Left kidney (tissue), 2 donors: ENCODE data around the gene SAP25. TPM values are rescaled to one million over a fixed set of nuclear protein-coding genes. Genes with fewer than 3 reads are reported as not detected.
"Not testable (repeated sequence)": the region's sequence is repeated elsewhere in the genome, so short reads cannot be mapped to it uniquely, and the experiment has no call there.

Experiments used
- DNase-seq: peaks from one replicate; pipeline ENCODE4 v3.0.0-alpha.2; 2013
- polyA plus RNA-seq: library from polyadenylated mRNA; unstranded; fragments of 120-200 nt; gene quantifications from one replicate; pipeline ENCODE4 v1.2.1, GENCODE V29; 2013; ENCODE audit not compliant: insufficient read length

The SAP25 gene
- polyA plus RNA-seq, 1 donor: 4.2 TPM

DNA sequence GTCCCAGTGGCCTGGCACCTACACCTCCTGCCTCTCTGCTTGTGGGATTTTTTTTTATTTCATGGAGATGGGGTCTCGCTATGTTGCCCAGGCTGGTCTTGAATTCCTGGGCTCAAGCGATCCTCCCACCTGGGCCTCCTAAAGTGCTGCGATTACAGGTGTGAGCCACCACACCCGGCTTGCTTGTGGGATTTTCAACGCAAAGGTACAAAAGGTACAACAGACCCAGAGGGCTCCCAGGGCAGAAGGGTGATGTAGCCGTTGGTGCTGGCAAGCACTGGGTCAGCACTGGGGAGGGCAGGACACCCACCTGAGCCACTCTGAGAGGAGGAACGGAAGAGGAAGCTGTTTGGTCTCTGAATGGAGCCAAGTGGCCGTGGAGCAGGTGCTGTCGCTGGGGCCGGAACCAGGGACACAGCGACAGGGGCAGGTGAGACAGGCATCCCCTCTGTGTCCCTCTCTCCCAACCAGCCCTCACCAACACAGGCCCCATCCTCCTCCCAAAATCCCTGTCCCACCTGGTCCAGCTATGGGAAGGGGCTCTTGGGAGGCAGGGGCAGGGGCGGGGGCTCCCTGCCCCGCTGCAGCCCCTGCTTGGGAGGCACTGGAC lies 2.8 kb upstream of the SAP25 start:
- no peak for DNase-seq

DNA sequence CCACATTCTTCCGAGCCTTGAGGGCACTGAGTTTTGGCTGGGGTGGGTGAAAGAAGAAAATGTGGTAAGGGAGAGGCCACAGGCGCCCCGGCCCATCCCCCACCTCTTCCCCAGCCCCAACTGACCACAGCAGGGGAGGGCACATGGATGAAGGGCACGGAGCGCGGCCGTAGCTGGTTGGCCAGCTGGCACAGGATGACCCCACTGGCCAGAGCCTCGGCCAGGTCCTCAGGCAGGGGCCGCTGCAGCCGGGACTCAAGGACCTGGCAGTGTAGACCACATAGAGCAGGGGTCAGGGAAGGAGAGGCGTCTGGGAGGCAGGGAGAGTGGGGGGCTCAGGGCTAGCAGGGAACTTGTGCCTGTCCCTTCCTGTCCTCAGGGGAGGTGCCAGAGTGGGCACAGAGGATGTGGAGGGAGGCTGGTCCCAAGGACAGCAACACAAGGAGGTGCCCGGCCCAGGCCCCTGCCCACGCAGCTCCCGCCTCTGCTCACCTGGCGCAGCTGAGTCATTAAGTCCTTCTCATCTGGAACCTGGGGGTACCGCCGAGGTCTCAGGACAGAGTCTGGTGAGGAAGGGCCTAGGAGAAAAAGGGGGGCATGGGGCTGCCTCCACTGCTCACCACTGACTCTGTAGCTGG lies 2.2 kb upstream of the SAP25 start:
- DNase-seq: no peak

DNA sequence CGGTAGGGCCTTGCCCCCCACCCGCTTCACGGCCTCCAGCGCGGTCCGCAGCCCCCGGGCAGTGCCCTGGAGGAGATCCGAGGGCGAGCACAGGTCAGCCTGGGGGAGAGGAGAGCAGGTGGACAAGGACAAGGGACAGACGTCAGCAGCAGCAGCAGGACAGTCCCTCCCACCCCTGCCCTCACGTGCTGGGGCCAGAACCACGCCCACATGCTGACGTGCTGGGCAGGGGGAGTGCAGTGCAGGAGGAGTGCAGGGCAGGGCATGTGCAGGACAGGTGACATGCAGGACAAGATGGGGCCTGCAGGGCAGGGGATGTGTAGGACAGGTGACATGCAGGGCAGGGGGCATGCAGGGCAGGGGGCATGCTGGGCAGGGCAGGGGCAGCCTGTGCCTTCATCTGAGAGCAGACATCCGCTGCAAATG lies 1.5 kb upstream of the SAP25 start:
- DNase-seq: no peak

DNA sequence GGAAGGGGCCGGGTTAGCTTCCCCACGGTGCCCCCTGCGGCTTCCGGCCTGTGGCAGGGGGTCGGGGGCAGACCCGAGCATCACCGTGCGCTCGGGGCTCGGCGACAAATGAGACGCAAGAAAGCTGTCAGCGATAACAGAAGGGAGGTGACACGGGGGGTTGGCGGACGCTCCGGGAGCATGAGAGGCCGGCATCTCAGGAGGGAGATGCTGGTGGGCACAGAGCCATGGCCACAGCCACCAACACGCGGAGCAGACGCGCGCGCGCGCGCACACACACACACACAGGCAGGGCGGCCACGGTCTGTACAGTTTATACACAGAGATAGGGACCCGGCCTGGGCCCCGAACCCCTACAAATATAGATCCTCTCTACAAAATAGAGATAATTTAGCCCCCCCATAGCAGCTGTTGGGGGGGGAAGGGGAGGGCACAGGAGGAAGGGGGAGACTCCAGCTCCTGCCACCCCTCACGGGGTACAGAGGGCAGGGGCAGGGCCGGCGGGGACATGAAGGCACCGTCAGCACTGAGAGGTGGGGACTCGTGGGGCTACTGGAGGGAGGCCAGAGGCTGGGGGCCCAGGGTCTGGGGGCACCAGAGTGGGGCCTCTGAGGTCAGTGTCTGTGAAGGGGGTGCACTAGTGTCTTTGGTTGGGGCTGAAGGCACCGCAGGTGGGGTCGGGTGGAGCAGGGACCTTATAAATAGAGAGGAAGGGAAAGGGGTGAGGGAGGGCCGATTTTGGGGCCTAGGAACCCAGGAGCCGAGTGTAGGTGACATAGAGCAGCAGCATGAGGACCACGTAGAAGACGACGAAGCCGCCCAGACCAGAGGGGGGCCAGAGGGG lies 884 bp upstream of the SAP25 start:
- DNase-seq: no peak

DNA sequence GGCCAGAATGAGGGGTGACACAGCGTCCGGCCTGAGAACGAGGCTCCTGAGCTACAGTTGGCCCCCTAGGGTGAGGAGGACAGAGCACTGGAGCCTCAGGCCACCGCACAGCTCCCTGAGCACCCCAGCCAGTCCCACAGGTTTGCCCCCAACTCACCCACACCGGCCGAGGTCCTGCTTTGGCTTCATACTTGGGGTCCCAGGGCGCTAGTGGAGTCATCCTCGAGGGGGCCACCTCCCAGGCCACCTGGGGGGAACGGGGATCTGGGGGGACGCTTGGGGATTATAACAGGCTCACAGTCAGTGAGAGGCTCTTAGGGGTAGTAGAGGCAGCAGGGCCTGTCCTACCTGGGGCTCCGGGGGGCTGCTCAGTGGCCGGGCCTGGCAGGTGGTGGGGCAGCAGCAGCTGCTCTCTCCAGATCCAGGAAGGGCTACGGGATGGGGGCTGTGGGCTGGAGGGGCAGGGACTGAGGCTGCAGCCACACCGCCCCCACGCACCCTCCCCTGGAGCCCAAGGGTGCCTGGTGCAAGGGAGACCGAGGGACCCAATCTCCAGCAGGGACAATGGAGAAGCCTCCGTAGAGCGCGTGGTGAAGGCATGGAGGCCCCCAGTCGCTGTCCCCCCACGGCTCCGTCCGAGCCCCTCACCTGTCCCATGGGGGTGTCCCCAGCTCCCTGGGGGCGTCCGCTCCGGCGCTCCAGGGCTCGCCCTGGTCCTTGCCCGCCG lies 588 bp downstream of the SAP25 start:
- no peak for DNase-seq

DNA sequence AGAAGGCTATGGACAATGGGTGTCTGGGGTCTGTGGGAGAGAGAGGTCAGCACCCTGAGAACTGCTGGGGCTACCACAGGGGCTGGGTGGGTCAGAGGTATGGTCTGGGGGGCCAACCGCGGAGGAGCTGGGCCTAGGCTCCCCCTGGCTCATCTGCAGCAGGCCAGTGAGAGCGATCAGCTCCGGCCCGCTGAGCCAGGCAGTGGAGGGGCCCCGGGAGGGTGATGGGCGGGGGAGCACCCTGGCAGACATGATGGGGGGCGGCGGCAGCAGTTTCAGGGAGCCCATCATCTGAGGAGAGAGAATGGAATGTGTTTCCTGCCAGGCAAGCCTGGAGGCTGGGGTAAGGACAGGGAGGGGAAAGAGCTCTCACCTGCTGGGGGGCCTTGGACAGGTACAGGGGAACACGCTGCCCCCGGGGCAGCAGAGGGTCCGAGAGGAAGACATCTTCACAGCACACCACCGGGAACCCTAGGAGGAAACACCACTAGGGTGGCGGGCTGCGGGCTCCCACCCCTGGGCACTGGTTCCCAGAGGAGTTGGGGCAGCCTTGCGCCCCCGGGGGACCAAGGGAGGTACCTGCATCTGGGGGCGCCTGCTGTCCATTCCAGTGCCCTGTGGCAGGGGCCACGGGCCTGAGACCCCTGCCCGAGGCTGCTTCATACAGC lies 1.3 kb downstream of the SAP25 start:
- DNase-seq: no peak

DNA sequence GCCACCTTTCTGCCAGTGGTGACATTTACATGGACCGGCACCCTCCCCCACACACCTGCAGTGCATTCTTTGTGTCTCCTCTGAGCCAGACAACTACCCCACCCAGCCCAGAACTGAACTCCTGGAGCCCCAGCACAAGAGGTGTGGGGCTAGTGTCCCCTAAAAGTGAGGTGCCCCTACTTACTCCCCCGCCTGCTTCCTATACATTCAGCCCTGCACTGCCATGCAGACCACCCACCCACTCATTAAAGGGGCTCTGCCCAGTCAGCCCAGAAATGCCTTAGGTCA lies 1.9 kb downstream of the SAP25 start:
- DNase-seq: no peak

DNA sequence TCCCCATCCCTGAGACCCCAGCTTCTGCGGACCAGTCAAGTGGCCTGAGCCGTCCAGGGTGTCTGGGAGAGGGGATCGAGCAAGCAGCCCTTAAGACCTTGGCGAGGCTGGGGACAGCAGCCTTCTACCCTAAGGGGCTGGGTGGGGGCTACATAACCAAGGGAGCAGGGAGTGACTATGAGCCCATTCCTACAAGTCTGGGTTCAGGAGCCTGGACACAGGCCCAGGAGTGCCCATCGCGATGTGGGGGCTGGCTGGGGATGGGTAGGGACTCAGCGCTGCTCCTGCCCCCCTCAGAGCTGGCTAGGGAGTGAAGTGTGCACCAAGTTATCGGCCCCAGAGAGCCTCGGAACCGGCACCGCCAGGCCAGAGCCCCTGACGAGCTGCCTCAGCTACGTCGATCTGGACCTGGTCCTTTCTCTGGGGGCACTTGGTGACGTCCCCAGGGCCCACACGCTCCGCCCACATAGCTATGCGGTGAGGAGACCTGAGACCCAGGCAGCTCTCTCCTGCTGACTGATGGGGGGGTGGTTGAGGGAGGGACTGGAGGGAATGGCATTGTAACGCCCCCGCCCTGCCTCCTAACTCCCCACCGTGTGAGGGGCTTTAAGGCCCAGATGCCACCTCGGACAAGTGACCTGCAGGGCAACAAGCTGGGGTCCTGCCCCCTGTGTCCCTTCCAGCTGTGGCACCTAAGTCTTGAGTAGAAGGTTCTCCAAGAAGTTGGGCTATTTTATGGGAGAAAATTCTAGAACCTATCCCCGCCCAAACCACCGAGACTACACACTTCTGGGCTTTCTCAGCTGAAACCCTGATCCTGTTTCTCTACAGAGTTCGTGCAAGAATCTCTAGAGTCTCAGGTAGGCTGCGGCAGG lies 2.5 kb downstream of the SAP25 start:
- no peak for DNase-seq

DNA sequence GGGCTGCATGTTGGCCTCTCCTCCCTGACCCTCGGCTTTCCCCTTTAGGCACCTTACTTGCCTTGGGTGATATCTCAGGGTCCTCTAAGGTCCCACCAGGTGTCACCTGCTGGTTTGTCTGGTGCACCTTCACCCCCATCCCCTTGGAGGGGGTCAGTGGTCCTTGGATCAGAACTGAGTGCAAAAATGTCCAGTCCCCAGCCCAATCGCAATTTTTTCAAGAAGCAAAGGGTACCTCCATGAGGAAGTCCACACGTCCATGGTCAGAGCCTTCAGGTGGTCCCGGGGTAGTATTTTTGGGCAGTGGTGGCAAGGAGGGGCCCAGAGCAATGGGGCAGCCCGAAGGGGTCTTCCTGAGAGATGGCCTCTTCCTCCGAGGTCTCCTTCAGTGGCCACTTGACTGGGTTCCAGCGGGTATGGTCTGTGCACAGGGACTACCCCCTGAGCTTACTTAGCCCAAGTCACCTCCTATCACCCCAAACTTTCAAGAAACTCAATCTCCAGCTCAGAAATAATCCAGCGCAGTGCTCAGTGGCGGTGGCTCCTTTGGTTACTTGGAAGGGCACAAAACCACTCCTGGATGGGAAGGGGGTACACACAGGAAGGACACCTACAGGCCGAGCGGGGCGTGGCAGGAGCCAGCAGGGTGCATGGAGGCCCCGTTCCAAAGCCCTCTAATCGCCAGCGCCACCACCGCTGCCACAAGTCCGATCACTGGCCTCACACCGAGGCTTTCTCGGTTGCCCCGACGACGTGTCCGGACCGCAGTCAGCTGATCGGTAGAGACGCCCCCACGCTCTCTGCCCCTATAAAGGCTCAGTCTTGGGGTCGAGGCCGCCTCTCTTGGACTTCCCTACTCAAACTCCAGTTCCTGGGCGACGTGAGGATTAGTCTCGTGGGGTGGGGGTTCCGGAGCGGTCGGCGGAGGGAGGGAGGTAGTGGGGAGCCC lies 4.5 kb downstream of the SAP25 start:
- no peak for DNase-seq

DNA sequence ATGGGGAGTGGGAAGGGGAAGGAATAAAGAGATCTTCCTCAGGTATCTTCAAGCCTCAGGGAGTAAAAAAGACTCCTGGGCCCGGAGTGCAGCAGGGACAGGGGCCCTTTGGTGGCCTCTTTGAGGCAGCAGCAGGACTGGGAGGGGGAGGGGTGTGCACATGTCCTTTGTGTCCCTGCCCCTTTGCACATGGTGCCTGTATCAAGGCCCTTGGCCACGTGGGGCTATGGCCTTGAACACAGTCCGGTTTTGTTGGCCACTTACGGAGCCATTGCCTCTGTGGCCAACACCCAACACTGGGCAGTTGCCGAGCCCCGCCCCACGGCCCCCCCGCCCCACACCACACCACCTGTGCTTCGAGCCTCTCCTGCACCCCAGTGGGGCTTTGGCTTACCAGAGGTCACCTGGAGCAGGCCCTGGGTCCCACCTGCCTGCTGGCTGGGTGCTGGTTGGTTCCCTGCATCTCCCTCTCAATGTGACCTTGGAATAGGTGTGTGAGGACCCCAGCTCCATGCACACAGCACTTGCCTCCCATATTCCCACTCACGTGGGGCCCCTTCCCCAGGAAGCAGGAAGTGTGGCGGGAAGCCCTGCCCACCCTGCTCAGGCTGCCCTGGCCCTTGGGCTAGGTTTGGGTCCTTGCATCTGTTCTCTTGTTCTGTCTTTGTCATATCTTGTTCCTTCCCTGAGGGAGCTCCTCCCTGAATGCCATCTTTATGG lies 5.4 kb downstream of the SAP25 start:
- DNase-seq: no peak

DNA sequence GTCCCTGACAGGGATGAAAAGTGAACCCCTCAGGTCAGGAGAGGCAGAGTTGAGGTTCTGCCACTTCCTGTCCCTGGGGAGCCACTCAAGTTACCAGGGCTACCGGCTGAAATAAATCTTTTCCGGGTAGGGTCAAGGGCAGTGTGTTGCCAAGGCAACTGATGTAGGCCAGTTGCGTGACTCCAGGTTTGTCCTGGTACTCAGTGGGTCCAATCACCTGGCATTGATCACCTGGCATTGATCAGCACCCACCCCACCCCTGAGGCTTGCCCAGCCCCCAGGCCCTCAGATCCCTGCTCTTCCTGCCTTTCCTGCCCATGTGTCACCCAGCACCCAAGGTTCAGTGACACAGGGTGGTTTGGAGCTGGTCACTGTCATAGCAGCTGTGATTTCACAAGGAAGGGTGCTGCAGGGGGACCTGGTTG lies 5.9 kb downstream of the SAP25 start:
- DNase-seq: no peak

DNA sequence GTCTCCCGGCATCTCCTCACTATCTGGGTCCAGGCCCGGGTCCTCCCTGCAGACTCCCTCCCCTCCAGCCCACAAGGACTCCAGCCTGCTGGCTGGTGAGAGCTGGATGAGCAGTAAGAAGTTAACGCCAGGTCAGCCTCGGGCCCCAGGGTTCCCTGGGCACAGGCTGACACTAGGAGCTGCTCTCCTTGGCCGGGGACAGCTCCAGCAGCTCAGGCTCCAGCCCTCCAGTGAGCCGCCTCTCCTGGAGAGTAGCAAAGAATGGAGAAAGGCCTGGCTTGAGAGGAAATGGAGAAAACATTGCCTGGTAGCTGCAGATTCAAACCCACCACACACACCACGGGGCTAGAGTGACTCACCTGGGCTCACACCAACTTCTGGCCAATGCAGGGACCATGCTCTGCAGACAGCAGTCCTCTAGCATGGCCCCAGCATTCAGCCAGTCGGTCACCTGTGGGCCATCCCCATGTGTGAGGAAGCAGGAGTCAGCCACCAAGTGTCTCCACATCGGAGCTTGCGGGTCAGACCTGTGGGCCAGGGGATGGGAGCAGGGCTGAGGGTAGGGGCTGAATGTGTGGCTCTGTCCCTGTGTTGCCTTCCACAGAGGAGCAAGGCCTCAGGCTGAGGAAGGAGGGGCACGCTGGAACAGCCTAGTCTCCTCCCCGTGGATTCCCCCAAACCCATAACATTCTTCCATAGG lies 6.5 kb downstream of the SAP25 start:
- DNase-seq: no peak

DNA sequence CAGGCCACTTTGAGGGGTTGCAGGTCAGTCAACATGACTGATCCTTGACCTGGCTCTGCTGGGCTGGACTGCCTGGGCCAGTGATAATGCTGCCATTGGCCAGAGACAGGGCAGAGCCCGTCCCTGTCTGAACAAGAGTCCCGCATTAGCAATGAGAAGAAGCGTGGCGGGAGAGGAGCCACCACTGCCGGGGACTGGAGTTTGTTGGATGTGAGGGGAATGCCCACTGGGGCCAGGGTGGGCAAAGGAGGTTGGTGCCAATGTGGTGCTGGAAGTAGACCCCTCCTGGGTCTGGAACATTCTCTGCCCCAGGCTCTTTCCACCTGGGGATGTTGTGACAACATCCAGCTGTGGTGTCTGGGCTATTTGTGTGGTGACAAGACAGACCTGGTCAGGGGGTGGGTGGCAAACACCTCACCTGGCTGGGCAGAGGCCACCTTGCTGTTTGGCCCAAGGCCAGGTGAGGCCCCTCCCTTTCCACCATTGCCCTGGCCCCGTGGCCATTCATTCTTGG lies 7.6 kb downstream of the SAP25 start:
- no peak for DNase-seq

DNA sequence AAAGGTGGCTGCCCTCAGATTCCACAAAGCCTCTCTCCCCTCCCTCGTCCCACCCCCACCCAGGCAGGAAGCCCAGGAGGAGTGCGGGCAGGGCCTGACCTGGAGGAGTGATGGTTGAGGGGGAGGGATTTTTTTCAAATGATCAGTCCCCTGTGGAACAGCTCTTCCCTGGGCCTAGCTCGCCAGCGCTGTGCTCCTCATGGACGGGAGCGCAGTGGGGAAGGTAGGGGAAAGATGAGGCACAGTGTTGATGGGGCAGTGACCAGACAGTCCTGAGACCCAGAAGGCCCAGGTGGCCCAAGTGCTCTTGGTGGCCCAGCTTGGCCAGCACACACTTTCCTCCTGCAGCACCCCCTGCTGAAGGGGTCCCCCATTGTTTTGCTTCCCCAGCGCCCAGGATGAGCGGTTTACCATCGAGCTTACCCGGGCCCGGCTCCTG lies 8.5 kb downstream of the SAP25 start:
- no peak for DNase-seq

DNA sequence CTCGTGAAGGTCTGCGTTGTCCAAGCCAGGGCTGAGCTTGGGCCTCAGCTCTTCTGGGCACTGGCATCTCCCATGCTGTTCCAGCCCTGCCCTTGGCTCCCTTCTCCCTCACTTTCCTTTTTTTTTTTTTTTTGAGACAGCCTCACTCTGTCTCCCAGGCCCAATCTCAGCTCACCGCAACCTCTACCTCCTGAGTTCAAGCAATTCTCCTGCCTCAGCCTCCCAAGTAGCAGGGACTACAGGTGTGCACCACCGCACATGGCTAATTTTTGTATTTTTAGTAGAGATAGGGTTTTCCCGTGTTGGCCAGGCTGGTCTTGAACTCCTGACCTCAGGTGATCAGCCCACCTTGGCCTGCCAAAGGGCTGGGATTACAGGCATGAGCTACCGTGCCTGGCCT lies 9.3 kb downstream of the SAP25 start:
- not testable (repeated sequence) for DNase-seq

DNA sequence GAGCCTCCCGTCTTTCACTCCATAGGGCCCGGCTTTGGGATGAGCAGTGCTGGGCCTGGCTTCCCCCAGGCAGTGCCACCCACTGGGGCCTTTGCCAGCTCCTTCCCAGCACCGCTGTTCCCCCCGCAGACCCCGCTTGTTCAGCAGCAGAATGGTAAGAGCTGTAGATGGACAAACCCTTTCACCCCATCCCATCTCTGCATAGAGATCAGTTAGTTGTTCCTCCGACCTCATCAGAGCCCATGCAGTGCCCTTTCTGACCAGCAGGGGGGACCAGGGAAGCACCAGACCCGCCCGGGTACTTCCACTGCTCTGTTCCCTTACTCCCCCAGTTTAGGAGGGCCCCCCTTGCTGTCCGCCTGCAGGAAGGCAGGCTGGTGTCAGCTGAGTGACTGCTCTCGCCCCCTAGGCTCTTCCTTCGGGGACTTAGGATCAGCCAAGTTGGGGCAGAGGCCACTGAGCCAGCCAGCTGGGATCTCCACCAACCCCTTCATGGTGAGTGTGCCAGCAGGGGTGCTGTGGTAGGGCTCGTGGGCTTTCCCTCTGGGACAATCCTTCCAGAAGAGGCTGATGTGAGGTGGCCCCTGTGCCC lies 9.8 kb downstream of the SAP25 start:
- DNase-seq: no peak

DNA sequence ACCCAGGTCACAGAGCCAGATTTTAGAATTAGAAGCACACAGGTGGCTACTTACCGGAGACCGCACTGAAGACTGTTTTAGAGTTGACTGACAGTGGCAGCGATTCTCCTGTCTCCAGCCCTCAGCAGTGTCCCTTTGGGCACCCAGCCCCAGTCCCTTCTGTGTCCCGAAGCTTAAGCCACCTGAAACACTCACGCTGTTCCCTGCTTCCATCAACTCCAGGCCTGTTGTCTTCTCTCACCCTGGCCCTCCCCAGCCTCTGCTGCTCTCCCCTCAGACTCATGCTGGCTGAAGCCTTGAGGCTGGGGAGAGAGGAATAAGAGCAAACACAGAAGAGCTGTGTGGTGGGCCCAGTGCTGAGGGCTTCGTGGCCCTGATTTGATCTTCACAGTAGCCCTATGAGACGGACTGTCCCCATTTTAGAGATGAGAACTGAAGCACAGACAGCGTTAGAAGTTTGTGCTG lies 10.6 kb downstream of the SAP25 start:
- no peak for DNase-seq
